ENCODE data around the gene ANKIB1. TPM values are rescaled to one million over a fixed set of nuclear protein-coding genes. Genes with fewer than 3 reads are reported as not detected.

Gene ANKIB1
- total and polyA plus RNA-seq, 9 of the 15 experiments (the other 6 are each of a cell fraction or from before 2014, with no cell fraction given): 5.9 to 25.2 (median 16.1) TPM

- no peak for TF ChIP-seq EGR1 (conservative IDR thresholded peaks at IDR 0.05)
- TF ChIP-seq XRCC4 (IDR thresholded peaks at IDR 0.05; ENCODE audit: extremely low read depth, insufficient read depth, insufficient read length): no peak
- TF ChIP-seq FOXA3 (CRISPR knock-in tag; conservative IDR thresholded peaks at IDR 0.05 in 1 of 2, IDR thresholded peaks at IDR 0.05 in 1 of 2): no peak
- no peak for TF ChIP-seq ZBTB11 (CRISPR knock-in tag; IDR thresholded peaks at IDR 0.05)
- TF ChIP-seq ETV6 (IDR thresholded peaks at IDR 0.05; ENCODE audit: borderline replicate concordance in 1 of 2, low read depth in 2 of 2, low read length in 1 of 2): no peak
- TF ChIP-seq ETV6 (CRISPR knock-in tag; IDR thresholded peaks at IDR 0.05; ENCODE audit: borderline replicate concordance): no peak
- TF ChIP-seq PREB (CRISPR knock-in tag; IDR thresholded peaks at IDR 0.05): no peak
- no peak for TF ChIP-seq TBP (optimal IDR thresholded peaks at IDR 0.05; ENCODE audit: low read depth, low read length)
- TF ChIP-seq SMC3 (conservative IDR thresholded peaks at IDR 0.05; ENCODE audit: insufficient read depth, low read depth, low read length): 0 out of 2 replicates have a peak, but pooled peaks have one; percentile 7
- TF ChIP-seq POLR2G (IDR thresholded peaks at IDR 0.05; ENCODE audit: low read depth, low read length): no peak
- no peak for TF ChIP-seq FOXJ2 (tag; IDR thresholded peaks at IDR 0.05)
- no peak for TF ChIP-seq GTF3C2 (IDR thresholded peaks at IDR 0.05; ENCODE audit: borderline replicate concordance, extremely low read depth, insufficient read length)
- no peak for TF ChIP-seq ETV1 (tag; conservative IDR thresholded peaks at IDR 0.05; ENCODE audit: low read depth)
- TF ChIP-seq ZNF445 (CRISPR knock-in tag; IDR thresholded peaks at IDR 0.05; ENCODE audit: low read depth): no peak
- TF ChIP-seq ZNF316 (IDR thresholded peaks at IDR 0.05): peak; percentile 87
- TF ChIP-seq ZNF174 (CRISPR knock-in tag; IDR thresholded peaks at IDR 0.05): no peak
- no peak for TF ChIP-seq ZEB2 (IDR thresholded peaks at IDR 0.05)
- no peak for TF ChIP-seq ZNF431 (CRISPR knock-in tag; IDR thresholded peaks at IDR 0.05)
- TF ChIP-seq NUFIP1 (IDR thresholded peaks at IDR 0.05; ENCODE audit: partially characterized antibody): no peak
- TF ChIP-seq ZNF780A (CRISPR knock-in tag; IDR thresholded peaks at IDR 0.05): no peak
Measured at GRCh38 chr7:92404170-92404614, 158.4 kb downstream of the ANKIB1 start (continued).

All from K562 (cell line).